Ascending aorta (tissue), 2 donors: Measurements from ENCODE around the gene GANC. TPM values are rescaled to one million over a fixed set of nuclear protein-coding genes. Genes with fewer than 3 reads are reported as not detected.

ENCODE experiments used
- DNase-seq, 2 donors: peaks; one replicate each; pipeline ENCODE4 v3.0.0-alpha.2; 2019; ENCODE audit warnings: low spot score in 2 of 2
- H3K27ac ChIP-seq, 2 donors: fragments of 200-600 bp; sonication (generic); one replicate each; pipeline ENCODE4 v1.5.1; 2016 to 2017; ENCODE audit warnings: mild to moderate bottlenecking in 1 of 2
- H3K27me3 ChIP-seq: fragments of 200-600 bp; sonication (generic); one replicate; pipeline ENCODE4 v1.5.1; 2017
- H3K36me3 ChIP-seq, 2 donors: fragments of 200-600 bp; sonication (generic); one replicate each; pipeline ENCODE4 v1.5.1; 2016
- H3K4me1 ChIP-seq, 2 donors: fragments of 200-600 bp; sonication (generic); one replicate each; pipeline ENCODE4 v1.5.1; 2016 to 2017; ENCODE audit warnings: mild to moderate bottlenecking in 1 of 2
- H3K4me3 ChIP-seq, 2 donors: fragments of 200-600 bp; sonication (generic); one replicate each; pipeline ENCODE4 v1.5.1; 2016 to 2017; ENCODE audit warnings: mild to moderate bottlenecking in 1 of 2
- H3K9me3 ChIP-seq, 2 donors: fragments of 200-600 bp; sonication (generic); one replicate each; pipeline ENCODE4 v1.5.1; 2016
- CTCF ChIP-seq, 3 experiments: fragments of 200-600 bp in 2 of 3; fragments of 450-650 bp in 1 of 3; sonication (generic) in 2 of 3; IDR thresholded peaks; one replicate each; pipeline ENCODE4 v1.5.1; 2016 to 2019; ENCODE audit warnings: antibody characterized with exemption in 3 of 3, mild to moderate bottlenecking in 1 of 3, moderate library complexity in 1 of 3
- intact Hi-C: fragments of 100-400 bp; cut with DNase I; formaldehyde crosslinking; loops from one replicate; pipeline ENCODE4 v1.15.1; 2023
- total RNA-seq: library from RNA; depleted of rRNA; stranded (reverse); fragments of >200 nt; gene quantifications from one replicate; pipeline ENCODE4 v1.1.0, GENCODE V29; 2016

GANC gene
- total RNA-seq, 1 donor from 2014 or later, result 22.9 TPM

DNA sequence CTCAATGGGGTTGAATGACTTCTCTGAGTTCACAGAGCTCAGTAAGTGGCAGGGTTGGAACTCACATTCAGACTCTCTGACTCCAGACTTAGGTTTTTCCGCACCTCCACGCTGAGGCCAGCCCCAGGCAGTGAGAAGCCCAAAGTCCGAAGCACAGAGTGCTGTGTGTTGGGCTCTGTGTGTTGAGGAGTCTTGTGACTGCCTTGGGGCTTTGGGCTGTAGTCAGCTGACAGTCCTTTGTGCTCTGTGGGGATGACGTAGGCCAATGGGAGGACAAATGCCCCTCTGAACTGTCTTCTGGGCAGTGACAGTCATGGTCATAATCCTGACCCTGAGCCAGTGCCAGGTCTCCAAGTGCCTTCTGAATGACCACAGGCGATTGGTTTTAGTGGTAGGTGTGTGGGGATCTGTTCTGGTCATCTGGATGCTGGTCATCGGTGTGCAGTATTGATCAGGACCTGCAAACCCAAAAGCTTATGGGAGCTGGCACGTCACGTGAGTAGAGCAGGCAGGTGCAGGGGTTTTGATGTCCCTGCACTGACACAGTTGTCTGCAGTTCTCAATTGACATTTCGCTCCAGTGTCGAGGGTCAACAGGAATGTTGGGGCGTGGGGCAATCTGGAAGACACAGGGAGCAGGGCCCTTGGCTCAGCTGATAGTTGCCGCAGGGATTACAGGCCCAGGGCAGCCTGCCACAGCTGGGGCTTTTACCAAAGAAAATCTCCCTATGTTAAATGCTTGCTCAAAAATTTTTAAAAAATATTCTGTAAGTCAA lies 131.6 kb downstream of the GANC start:
- H3K9me3 ChIP-seq, result no peaks in the 10 kb centered on the region
- H3K27me3 ChIP-seq, result no peaks in the 10 kb centered on the region
- no peaks in the 10 kb centered on the region for H3K4me1 ChIP-seq
- H3K27ac ChIP-seq, result no peak overlapping the region
- DNase-seq, result no peak
- intact Hi-C loops, result no loop called here
- TF ChIP-seq CTCF (IDR thresholded peaks at IDR 0.05), result no peak
- no peak overlapping the region for H3K4me3 ChIP-seq
- peaks cover 4 to 10% of the 10 kb centered on the region in 2 donors for H3K36me3 ChIP-seq

- no peak for TF ChIP-seq CTCF (IDR thresholded peaks at IDR 0.05)
- Histone ChIP-seq H3K4me3 (no peak overlapping the region), H3K36me3 (peaks cover 12 to 15% of the 10 kb centered on the region in 2 donors), H3K27me3 (no peaks in the 10 kb centered on the region), H3K9me3 (no peaks in the 10 kb centered on the region), H3K27ac (no peak overlapping the region), H3K4me1 (no peaks in the 10 kb centered on the region)
- no peak for DNase-seq
- intact Hi-C loops, result no loop called here
Observed at GRCh38 chr15:42405863-42406482, 133.0 kb downstream of the GANC start.

Other genes starting within 250 kb of the GANC start
- gene PLA2G4D, start 178.6 kb upstream of the GANC start, total RNA-seq, result not detected
- not detected for gene PLA2G4F, start 116.6 kb upstream of the GANC start, total RNA-seq
- 91.9 TPM for gene VPS39, start 64.9 kb upstream of the GANC start, total RNA-seq
- gene TMEM87A, start 232 bp downstream of the GANC start, total RNA-seq, result 25.4 TPM
- 7.1 TPM for gene CAPN3, start 86.3 kb downstream of the GANC start, total RNA-seq
- gene ZNF106, start 217.9 kb downstream of the GANC start, total RNA-seq, result 45.7 TPM
- 31.8 TPM for gene SNAP23, start 222.4 kb downstream of the GANC start, total RNA-seq